HFFc6 (cell line): ENCODE measurements around the gene SIK2. TPM values are rescaled to one million over a fixed set of nuclear protein-coding genes. Genes with fewer than 3 reads are reported as not detected.

ENCODE experiments used
- DNase-seq: peaks from one replicate; pipeline ENCODE4 v3.0.0-alpha.2; 2018
- H3K27ac Mint-ChIP-seq: 2 replicates; pipeline ENCODE4 v1.8.0; 2020; ENCODE audit warnings: mild to moderate bottlenecking, mixed read lengths
- H3K27me3 Mint-ChIP-seq: 2 replicates; pipeline ENCODE4 v1.8.0; 2021; ENCODE audit warnings: mild to moderate bottlenecking, moderate library complexity, mixed read lengths; ENCODE audit not compliant: insufficient read depth
- H3K36me3 Mint-ChIP-seq: 2 replicates; pipeline ENCODE4 v1.8.0; 2021; ENCODE audit warnings: low read depth, mixed read lengths
- H3K4me1 Mint-ChIP-seq: 2 replicates; pipeline ENCODE4 v1.8.0; 2020; ENCODE audit warnings: low read depth, mixed read lengths
- H3K4me3 Mint-ChIP-seq: 2 replicates; pipeline ENCODE4 v1.8.0; 2020; ENCODE audit warnings: mild to moderate bottlenecking, moderate library complexity, mixed read lengths
- H3K9me3 Mint-ChIP-seq: 2 replicates; pipeline ENCODE4 v1.8.0; 2020; ENCODE audit warnings: mild to moderate bottlenecking, mixed read lengths
- total RNA-seq, 6 experiments: library from RNA; stranded (reverse); fragmentation: NEBNext Ultra II Directional; extraction: Animal tissue kit (Norgen Biotek cat#: 25700); gene quantifications; 2 replicates in 1 of 6; 3 replicates in 5 of 6; pipeline ENCODE4 v1.2.3, GENCODE V29; 2021
- TF ChIP-seq, protein P1 (sequence below): fragments of 200-600 bp; sonication (generic); IDR thresholded peaks from 2 replicates; pipeline ENCODE4 v1.5.0; 2021; ENCODE audit warnings: antibody characterized with exemption, mild to moderate bottlenecking

SIK2 gene
- total RNA-seq, 6 experiments from 2014 or later = 15.4 to 25.5 (median 18.0) TPM

GRCh38 chr11:111566324-111566723 lies 35.9 kb upstream of the SIK2 start:
- H3K36me3 Mint-ChIP-seq = peaks cover 14% of the 10 kb centered on the region
- no peaks in the 10 kb centered on the region for H3K9me3 Mint-ChIP-seq
- H3K4me3 Mint-ChIP-seq = peak overlapping the region; percentile 26; the same call in 1 of the 2 replicates
- no peak for DNase-seq
- peaks cover 6% of the 10 kb centered on the region for H3K27me3 Mint-ChIP-seq
- H3K27ac Mint-ChIP-seq = no peak overlapping the region
- TF ChIP-seq, protein P1, sequence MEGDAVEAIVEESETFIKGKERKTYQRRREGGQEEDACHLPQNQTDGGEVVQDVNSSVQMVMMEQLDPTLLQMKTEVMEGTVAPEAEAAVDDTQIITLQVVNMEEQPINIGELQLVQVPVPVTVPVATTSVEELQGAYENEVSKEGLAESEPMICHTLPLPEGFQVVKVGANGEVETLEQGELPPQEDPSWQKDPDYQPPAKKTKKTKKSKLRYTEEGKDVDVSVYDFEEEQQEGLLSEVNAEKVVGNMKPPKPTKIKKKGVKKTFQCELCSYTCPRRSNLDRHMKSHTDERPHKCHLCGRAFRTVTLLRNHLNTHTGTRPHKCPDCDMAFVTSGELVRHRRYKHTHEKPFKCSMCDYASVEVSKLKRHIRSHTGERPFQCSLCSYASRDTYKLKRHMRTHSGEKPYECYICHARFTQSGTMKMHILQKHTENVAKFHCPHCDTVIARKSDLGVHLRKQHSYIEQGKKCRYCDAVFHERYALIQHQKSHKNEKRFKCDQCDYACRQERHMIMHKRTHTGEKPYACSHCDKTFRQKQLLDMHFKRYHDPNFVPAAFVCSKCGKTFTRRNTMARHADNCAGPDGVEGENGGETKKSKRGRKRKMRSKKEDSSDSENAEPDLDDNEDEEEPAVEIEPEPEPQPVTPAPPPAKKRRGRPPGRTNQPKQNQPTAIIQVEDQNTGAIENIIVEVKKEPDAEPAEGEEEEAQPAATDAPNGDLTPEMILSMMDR = peak; percentile 11; the same call in 1 of the 2 replicates
- H3K4me1 Mint-ChIP-seq = peaks cover 64% of the 10 kb centered on the region

DNA sequence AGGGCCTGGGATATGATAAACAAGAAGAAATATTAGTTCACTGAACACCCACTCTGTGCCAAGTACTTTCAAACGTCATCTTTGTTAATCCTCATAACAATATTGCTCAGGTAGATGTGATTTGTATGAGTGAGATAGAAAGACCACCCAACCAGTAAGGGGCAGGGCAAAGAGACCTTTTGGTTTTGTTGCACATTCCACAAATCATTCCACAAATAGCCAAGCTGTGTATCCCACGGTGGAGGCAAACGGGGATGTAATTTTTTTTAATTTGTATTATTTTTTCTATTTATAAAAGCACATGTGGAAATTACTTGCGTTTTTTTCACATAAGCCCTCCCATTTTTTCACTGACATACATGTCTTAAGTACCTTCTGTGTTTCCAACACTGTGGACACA lies 32.8 kb upstream of the SIK2 start:
- Mint-ChIP-seq H3K27me3 (peaks cover 6% of the 10 kb centered on the region), H3K4me3 (no peak overlapping the region), H3K9me3 (no peaks in the 10 kb centered on the region), H3K4me1 (peaks cover 62% of the 10 kb centered on the region), H3K27ac (no peak overlapping the region), H3K36me3 (no peaks in the 10 kb centered on the region)
- DNase-seq = no peak
- TF ChIP-seq, protein P1 = no peak

DNA sequence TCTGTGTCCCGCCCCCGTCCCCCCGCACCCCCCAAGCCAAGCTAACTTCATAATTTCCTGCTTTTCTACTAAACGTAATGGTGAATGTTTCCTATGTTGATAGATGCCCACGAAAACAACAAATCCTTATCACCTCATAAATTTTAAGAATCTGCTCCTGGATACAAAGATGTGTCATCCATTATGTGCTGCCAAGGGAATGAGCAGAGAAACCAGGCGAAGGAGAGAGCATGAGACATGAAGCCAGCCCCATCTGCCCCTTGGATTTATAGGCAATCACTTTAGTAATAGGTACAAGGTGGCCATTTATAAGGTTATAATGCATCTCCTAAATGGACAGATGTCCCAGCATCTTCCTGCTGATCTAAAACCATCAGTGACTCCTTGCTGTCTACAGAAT lies 31.5 kb upstream of the SIK2 start:
- Mint-ChIP-seq H3K4me3 (no peak overlapping the region), H3K27me3 (peaks cover 6% of the 10 kb centered on the region), H3K36me3 (no peaks in the 10 kb centered on the region), H3K9me3 (no peaks in the 10 kb centered on the region), H3K27ac (0 out of 2 replicates have a peak overlapping the region, but pooled peaks have one; percentile 0), H3K4me1 (peaks cover 63% of the 10 kb centered on the region)
- TF ChIP-seq, protein P1 = no peak
- DNase-seq = peak; percentile 43

- Mint-ChIP-seq H3K27me3 (peaks cover 3% of the 10 kb centered on the region; the same call in 1 of the 2 replicates), H3K36me3 (no peaks in the 10 kb centered on the region), H3K4me3 (no peak overlapping the region), H3K27ac (no peak overlapping the region), H3K9me3 (no peaks in the 10 kb centered on the region), H3K4me1 (peaks cover 51% of the 10 kb centered on the region)
- DNase-seq = no peak
- TF ChIP-seq, protein P1 = no peak
These were observed 30.3 kb upstream of the SIK2 start for GRCh38 chr11:111571829-111572501.

- H3K36me3 Mint-ChIP-seq = no peaks in the 10 kb centered on the region
- DNase-seq = no peak
- no peak overlapping the region for H3K27ac Mint-ChIP-seq
- TF ChIP-seq, protein P1 = no peak
- peaks cover 5% of the 10 kb centered on the region; the same call in 1 of the 2 replicates for H3K27me3 Mint-ChIP-seq
- no peak overlapping the region for H3K4me3 Mint-ChIP-seq
- no peaks in the 10 kb centered on the region for H3K9me3 Mint-ChIP-seq
- peaks cover 50% of the 10 kb centered on the region for H3K4me1 Mint-ChIP-seq
These were observed 29.7 kb upstream of the SIK2 start for GRCh38 chr11:111572581-111572980.
